GM10266 (cell line): Measurements from ENCODE around the gene AKAP13.
"Not testable (repeated sequence)": the region's sequence is repeated elsewhere in the genome, so short reads cannot be mapped to it uniquely, and the experiment has no call there.

Experiments
- DNase-seq: peaks from one replicate; pipeline ENCODE4 v3.0.0; 2012; ENCODE audit errors: extremely low spot score
- TF ChIP-seq, protein P1 (sequence below): IDR thresholded peaks from 2 replicates; pipeline ENCODE4 v1.5.1; 2012; ENCODE audit warnings: mild to moderate bottlenecking, low read depth; ENCODE audit not compliant: control insufficient read depth, insufficient read depth; ENCODE audit errors: missing control alignments

The AKAP13 gene

DNA sequence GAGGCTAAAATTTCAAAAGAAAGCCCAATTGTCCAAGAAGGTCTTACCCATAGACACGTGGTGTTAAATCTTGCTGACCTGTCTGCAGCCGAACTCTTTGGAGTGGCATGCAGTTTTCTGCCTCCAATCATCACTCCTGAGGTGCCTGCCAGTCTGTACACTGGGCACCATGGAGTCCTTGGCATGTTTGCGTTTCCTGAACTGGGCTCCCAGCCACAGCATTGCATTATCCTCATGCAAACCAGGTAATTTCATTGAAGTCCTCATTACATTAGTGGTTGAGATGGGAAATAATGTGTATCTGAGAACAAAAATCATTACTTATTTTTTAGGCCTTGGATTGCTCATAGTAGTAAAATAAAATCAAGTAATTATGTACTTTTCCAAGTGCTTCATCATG lies 152.3 kb downstream of the AKAP13 start:
- TF ChIP-seq, protein P1, sequence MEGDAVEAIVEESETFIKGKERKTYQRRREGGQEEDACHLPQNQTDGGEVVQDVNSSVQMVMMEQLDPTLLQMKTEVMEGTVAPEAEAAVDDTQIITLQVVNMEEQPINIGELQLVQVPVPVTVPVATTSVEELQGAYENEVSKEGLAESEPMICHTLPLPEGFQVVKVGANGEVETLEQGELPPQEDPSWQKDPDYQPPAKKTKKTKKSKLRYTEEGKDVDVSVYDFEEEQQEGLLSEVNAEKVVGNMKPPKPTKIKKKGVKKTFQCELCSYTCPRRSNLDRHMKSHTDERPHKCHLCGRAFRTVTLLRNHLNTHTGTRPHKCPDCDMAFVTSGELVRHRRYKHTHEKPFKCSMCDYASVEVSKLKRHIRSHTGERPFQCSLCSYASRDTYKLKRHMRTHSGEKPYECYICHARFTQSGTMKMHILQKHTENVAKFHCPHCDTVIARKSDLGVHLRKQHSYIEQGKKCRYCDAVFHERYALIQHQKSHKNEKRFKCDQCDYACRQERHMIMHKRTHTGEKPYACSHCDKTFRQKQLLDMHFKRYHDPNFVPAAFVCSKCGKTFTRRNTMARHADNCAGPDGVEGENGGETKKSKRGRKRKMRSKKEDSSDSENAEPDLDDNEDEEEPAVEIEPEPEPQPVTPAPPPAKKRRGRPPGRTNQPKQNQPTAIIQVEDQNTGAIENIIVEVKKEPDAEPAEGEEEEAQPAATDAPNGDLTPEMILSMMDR: no peak
- no peak for DNase-seq

DNA sequence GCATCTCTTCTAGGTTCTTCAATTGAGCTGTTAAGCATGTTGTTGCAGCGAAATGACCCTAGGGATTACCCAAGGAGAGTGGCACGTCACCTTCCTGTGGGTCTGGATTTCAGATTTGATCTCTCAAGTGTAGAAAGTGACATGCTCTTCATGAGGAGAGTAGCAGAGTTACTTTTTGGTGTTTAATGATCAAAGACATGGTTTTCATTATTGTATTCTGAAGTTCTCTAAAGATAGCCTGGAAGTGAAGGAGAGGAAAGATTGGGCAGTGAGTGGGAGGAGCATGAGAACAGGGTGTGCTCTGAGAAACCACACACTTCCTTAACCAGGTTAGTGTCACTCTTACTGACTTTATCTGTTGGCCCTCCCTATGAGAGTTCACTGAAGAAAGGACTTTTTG lies 153.6 kb downstream of the AKAP13 start:
- TF ChIP-seq, protein P1: no peak
- DNase-seq: peak; percentile 42

DNA sequence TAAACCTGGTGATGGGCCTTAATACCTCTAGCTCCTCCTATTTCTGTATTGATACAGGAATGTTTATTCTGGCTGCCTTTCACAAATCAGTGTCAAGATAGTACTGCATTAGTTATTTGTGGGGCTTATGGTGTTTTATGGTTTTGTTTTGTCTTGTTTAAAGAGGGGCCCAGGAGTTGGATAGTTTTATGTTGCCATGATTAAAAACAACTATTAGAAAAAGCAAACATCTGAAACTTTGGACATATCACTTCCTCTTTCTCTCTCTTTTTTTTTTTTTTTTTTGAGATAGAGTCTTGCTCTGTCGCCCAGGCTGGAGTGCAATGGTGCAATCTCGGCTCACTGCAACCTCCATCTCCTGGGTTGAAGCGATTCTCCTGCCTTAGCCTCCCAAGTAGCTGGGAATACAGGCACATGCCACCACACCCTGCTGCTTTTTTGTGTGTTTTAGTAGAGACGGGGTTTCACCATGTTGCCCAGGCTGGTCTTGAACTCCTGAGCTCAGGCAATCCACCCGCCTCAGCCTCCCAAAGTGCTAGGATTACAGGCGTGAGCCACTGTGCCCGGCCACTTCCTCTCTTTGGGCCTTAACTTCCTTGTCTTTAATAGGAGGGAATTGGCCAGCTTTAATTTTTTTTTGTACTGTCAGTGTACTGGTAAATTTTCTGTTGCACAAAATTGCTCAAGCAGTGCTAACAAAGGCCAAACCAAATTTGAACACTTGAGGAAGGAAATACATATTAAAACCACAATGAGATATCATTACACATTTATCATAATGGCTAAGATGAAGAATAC lies 155.3 kb downstream of the AKAP13 start:
- DNase-seq: not testable (repeated sequence)

DNA sequence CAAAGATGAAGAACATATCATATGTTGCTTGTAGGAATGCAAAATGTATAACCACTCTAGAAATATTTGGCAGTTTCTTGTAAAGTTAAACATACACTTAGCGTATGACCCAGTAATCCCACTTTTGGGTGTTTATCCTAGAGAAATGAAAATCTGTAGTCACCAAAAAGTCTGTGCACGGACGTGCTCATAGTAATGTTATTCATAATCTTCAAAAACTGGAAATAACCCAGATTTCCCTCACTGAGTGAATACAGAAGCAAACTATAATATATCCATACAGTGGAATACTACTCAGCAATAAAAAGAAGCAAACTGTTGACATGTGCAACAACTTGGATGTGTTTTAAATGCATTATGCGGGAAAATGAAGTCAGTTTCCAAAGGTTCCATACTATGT lies 155.9 kb downstream of the AKAP13 start:
- DNase-seq: no peak
- TF ChIP-seq, protein P1: no peak

DNA sequence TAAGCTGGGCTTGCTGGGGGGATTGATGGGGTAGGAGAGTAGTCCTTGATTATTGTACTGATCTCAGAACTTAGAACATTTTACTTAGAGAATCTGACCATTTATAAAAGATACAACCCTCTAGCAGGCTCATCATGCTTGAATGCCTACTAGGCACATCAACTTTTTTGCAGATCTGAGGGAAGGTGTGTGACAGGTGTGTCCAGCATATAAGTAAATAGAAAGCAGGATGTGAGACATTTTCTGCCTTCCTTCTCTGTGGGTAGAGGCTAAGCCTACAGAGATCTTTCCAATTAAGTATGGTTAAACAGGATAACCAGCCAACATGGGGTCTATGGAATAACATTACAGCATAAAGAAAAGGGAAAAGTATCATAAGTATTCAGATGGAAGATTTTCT lies 159.1 kb downstream of the AKAP13 start:
- DNase-seq: no peak
- TF ChIP-seq, protein P1: no peak

DNA sequence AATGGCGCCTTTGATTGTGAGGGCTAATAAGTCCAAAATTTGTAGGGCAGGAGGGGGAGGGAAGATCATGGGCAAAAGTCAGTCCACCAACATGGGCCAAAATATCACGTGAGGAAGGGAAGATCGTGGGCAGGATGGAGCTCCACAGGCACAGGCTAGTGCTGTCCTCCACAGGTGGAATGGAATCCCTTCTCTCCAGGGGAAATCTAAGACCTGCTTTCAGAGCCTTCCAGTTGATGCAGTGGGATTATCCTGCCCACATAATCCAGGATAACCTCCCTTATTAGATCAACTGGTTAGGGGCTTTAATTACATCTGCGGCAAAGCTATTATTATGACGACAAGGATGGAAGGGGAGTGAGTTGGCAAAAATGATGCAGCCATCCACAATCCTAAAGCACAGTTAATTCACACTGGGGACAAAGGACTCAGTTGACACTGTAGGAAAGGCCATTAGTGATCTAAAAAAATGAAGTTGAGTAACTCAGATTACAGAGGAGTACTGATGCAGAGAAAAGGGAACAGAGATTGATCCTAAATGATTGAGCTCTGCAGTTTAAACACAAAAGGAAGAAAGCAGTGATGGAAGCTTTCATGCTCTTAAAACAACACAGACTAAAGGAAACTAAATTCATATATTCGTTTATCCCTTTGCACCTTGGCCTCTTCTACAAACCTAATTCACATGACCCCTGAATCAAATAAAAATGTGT lies 159.8 kb downstream of the AKAP13 start:
- TF ChIP-seq, protein P1: no peak

DNA sequence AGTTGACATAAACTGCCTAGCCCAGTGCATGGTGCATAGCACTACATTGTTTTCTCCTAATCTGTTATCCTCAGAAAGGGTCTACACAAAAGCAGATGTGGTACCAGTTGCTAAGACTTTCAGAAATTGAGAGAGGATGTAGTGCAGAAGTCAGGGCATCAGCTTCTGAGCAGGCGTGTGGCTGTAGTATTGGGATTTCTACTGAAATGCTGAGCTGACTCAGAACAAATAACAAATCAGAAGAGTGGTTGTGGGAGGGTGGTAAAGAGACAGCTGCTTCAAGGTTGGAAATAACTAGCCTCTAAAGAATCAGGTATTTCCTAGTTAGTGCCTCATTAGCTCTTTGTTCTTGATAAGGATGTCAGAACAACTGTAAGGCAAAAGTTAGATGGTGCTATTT lies 161.3 kb downstream of the AKAP13 start:
- DNase-seq: peak; percentile 15
- TF ChIP-seq, protein P1: no peak

More for the DNA sequence above, 159.8 kb downstream of the AKAP13 start:
- no peak for DNase-seq
